CD14-positive monocyte (primary cell): Measurements from ENCODE around the gene HERC5. TPM values are rescaled to one million over a fixed set of nuclear protein-coding genes. Genes with fewer than 3 reads are reported as not detected.

ENCODE experiments used
- DNase-seq, 3 donors: peaks; one replicate each; pipeline ENCODE4 v3.0.0-alpha.2; 2011 to 2022
- H2AFZ ChIP-seq: 2 replicates; pipeline ENCODE4 v1.6.0; 2012; ENCODE audit warnings: mild to moderate bottlenecking, low read depth, low read length, inconsistent platforms; ENCODE audit not compliant: insufficient read depth, poor library complexity, severe bottlenecking
- H3K27ac ChIP-seq, 2 donors: 1 replicate in 1 of 2; 2 replicates in 1 of 2; pipeline ENCODE4 v1.5.1; 2012 to 2013; ENCODE audit warnings: low read length in 2 of 2, control low read depth in 1 of 2, inconsistent platforms in 1 of 2, low read depth in 1 of 2, mild to moderate bottlenecking in 1 of 2
- H3K27me3 ChIP-seq, 2 donors: one replicate each; pipeline versions ENCODE4 v1.6.0 to v1.6.1; 2011 to 2013; ENCODE audit warnings: low read length in 2 of 2; ENCODE audit not compliant: control insufficient read depth in 2 of 2, insufficient read depth in 2 of 2
- H3K36me3 ChIP-seq, 2 donors: replicated peaks in 1 of 2; 1 replicate in 1 of 2; 2 replicates in 1 of 2; pipeline versions ENCODE4 v1.5.1 to v1.6.1; 2012 to 2013; ENCODE audit warnings: low read length in 2 of 2, control low read depth in 1 of 2, inconsistent platforms in 1 of 2, mild to moderate bottlenecking in 1 of 2; ENCODE audit not compliant: insufficient read depth in 2 of 2, control insufficient read depth in 1 of 2
- H3K4me1 ChIP-seq, 2 donors: 1 replicate in 1 of 2; 2 replicates in 1 of 2; pipeline versions ENCODE4 v1.5.1 to v1.6.1; 2012 to 2013; ENCODE audit warnings: low read length in 2 of 2, control low read depth in 1 of 2, inconsistent platforms in 1 of 2, mild to moderate bottlenecking in 1 of 2, moderate library complexity in 1 of 2; ENCODE audit not compliant: insufficient read depth in 2 of 2, control insufficient read depth in 1 of 2
- H3K4me2 ChIP-seq: replicated peaks from 2 replicates; pipeline ENCODE3; 2012; ENCODE audit warnings: low read length, moderate library complexity, mild to moderate bottlenecking; ENCODE audit not compliant: poor library complexity, severe bottlenecking; ENCODE audit errors: extremely low read depth
- H3K4me3 ChIP-seq, 3 experiments: fragments of 200-600 bp in 1 of 3; sonication (generic) in 1 of 3; replicated peaks in 1 of 3; 1 replicate in 2 of 3; 2 replicates in 1 of 3; pipeline ENCODE4 v1.5.1; 2011 to 2013; ENCODE audit warnings: low read length in 3 of 3, mild to moderate bottlenecking in 3 of 3, control low read depth in 2 of 3, low read depth in 2 of 3, inconsistent platforms in 1 of 3, moderate library complexity in 1 of 3
- H3K79me2 ChIP-seq: 2 replicates; pipeline ENCODE4 v1.6.0; 2012; ENCODE audit warnings: mild to moderate bottlenecking, control low read depth, inconsistent platforms, low read length, moderate library complexity; ENCODE audit not compliant: insufficient read depth
- H3K9ac ChIP-seq: 2 replicates; pipeline ENCODE4 v1.6.0; 2017; ENCODE audit warnings: low read length, mild to moderate bottlenecking; ENCODE audit not compliant: insufficient read depth, poor library complexity, severe bottlenecking
- H3K9me3 ChIP-seq, 2 donors: replicated peaks in 1 of 2; 1 replicate in 1 of 2; 2 replicates in 1 of 2; pipeline versions ENCODE4 v1.5.1 to v1.6.1; 2012 to 2013; ENCODE audit warnings: low read length in 2 of 2, control low read depth in 1 of 2; ENCODE audit not compliant: control insufficient read depth in 1 of 2, insufficient read depth in 1 of 2
- H4K20me1 ChIP-seq: 2 replicates; pipeline ENCODE4 v1.6.0; 2012; ENCODE audit warnings: mild to moderate bottlenecking, low read length, control low read depth, moderate library complexity; ENCODE audit not compliant: insufficient read depth
- H3K27ac Mint-ChIP-seq, 7 donors: one replicate each; pipeline ENCODE4 v1.8.0; 2020; ENCODE audit warnings: mild to moderate bottlenecking in 7 of 7, mixed read lengths in 7 of 7, moderate library complexity in 6 of 7, inconsistent platforms in 2 of 7
- H3K27me3 Mint-ChIP-seq, 3 donors: one replicate each; pipeline ENCODE4 v1.8.0; 2021 to 2022; ENCODE audit warnings: low read depth in 3 of 3, mild to moderate bottlenecking in 3 of 3, mixed read lengths in 3 of 3, moderate library complexity in 3 of 3, inconsistent platforms in 1 of 3
- H3K36me3 Mint-ChIP-seq, 2 donors: one replicate each; pipeline ENCODE4 v1.8.0; 2020; ENCODE audit warnings: mixed read lengths in 2 of 2, inconsistent platforms in 1 of 2, mild to moderate bottlenecking in 1 of 2
- H3K4me1 Mint-ChIP-seq: one replicate; pipeline ENCODE4 v1.8.0; 2020; ENCODE audit warnings: mild to moderate bottlenecking, mixed read lengths
- H3K4me3 Mint-ChIP-seq, 2 donors: one replicate each; pipeline ENCODE4 v1.8.0; 2020; ENCODE audit warnings: mild to moderate bottlenecking in 2 of 2, mixed read lengths in 2 of 2, moderate library complexity in 1 of 2
- H3K9me3 Mint-ChIP-seq, 7 donors: one replicate each; pipeline ENCODE4 v1.8.0; 2020 to 2022; ENCODE audit warnings: mixed read lengths in 7 of 7, mild to moderate bottlenecking in 6 of 7, moderate library complexity in 6 of 7, inconsistent platforms in 2 of 7
- CTCF ChIP-seq: fragments of 200-600 bp; IDR thresholded peaks from one replicate; pipeline ENCODE4 v1.8.0; 2022; ENCODE audit warnings: antibody characterized with exemption, mild to moderate bottlenecking
- WGBS: methylation state at CpG from one replicate; pipeline ENCODE4 v1.1.5; 2013; ENCODE audit warnings: missing lambda C conversion rate; ENCODE audit not compliant: insufficient coverage; 5-methylcytosine and 5-hydroxymethylcytosine counted together
- intact Hi-C, 2 donors: fragments of 100-400 bp; cut with micrococcal nuclease; formaldehyde crosslinking; loops; one replicate each; pipeline versions ENCODE4 v1.15.0 to v1.15.1; 2023
- polyA plus RNA-seq, 3 donors: library from polyadenylated mRNA; depleted of rRNA in 1 of 3; unstranded in 2 of 3; stranded (reverse) in 1 of 3; fragments of 300-500 nt in 2 of 3; fragments of >200 nt in 1 of 3; fragmentation: Illumina TruSeq in 2 of 3; gene quantifications; 1 replicate in 2 of 3; 2 replicates in 1 of 3; pipeline ENCODE4 v1.2.3, GENCODE V29; 2012 to 2021

The HERC5 gene
- polyA plus RNA-seq, 3 donors: 2.9 to 10.4 (median 8.1) TPM

DNA sequence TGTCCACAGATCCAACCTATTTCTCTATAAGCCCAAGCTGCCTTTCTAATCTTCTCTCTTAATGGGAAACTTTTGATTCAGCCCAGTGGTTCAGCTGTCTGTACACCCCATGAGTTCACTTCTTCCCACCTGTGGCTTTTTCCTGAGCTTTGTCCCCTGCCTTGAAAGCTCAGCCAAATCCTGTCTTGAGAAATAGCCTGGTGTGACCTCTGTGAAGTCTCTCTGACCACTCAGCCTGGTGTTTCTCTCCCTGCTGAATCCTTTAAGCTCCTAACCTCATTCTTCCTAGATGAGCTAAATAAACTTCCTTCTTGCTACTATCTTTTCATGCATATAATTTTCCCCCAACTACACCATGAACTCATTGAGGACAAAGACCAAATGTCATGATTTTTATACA is 15.2 kb upstream of the HERC5 start:
- intact Hi-C loops: no loop called here
- no peak for DNase-seq
- no peak overlapping the region for H3K4me3 ChIP-seq
- no peak overlapping the region for H3K4me3 Mint-ChIP-seq
- peaks cover 3 to 12% (median 7%) of the 10 kb centered on the region in 7 donors for H3K9me3 Mint-ChIP-seq
- no peaks in the 10 kb centered on the region for H4K20me1 ChIP-seq
- no peak overlapping the region for H3K27ac ChIP-seq
- no peaks in the 10 kb centered on the region for H3K9me3 ChIP-seq
- no peaks in the 10 kb centered on the region for H3K27me3 Mint-ChIP-seq
- H3K4me1 Mint-ChIP-seq: no peaks in the 10 kb centered on the region
- H3K27me3 ChIP-seq: no peaks in the 10 kb centered on the region
- peaks cover 23 to 26% of the 10 kb centered on the region in 2 donors for H3K36me3 Mint-ChIP-seq
- no peak overlapping the region for H2AFZ ChIP-seq
- H3K4me1 ChIP-seq: no peaks in the 10 kb centered on the region
- no peak for TF ChIP-seq CTCF
- no peak overlapping the region for H3K4me2 ChIP-seq
- H3K79me2 ChIP-seq: no peaks in the 10 kb centered on the region
- H3K36me3 ChIP-seq: peaks cover 4 to 26% of the 10 kb centered on the region in 2 donors
- H3K27ac Mint-ChIP-seq: no peak overlapping the region
- H3K9ac ChIP-seq: no peak overlapping the region

DNA sequence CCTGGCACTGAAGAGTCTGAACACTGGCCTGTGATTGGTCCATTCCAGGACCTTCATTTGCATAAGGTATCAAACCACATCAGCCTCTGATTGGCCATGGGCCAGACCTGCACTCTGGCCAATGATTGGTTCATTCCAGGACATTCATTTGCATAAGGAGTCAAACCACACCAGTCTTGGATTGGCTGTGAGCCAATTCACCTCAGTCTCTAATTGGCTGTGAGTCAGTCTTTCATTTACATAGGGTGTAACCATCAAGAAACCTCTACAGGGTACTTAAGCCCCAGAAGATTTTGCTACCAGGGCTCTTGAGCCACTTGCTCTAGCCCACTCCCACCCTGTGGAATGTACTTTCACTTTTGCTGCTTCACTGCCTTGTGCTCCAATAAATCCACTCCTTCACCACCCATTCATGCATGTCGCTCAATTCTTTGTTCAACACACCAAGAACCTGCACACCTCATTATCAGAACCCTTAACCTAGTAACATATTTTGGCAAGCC is 14.2 kb upstream of the HERC5 start:
- Mint-ChIP-seq H3K27ac (peak overlapping the region in 1 of 7 donors; percentile 16), H3K27me3 (no peaks in the 10 kb centered on the region), H3K4me3 (no peak overlapping the region), H3K9me3 (peaks cover 3 to 12% (median 7%) of the 10 kb centered on the region in 7 donors), H3K4me1 (no peaks in the 10 kb centered on the region), H3K36me3 (peaks cover 23 to 26% of the 10 kb centered on the region in 2 donors)
- no peak overlapping the region for H3K4me2 ChIP-seq
- H4K20me1 ChIP-seq: no peaks in the 10 kb centered on the region
- H3K4me3 ChIP-seq: no peak overlapping the region
- H3K27ac ChIP-seq: no peak overlapping the region
- no peak for DNase-seq
- H2AFZ ChIP-seq: no peak overlapping the region
- H3K36me3 ChIP-seq: peaks cover 4 to 26% of the 10 kb centered on the region in 2 donors
- H3K9ac ChIP-seq: no peak overlapping the region
- intact Hi-C loops: no loop called here
- no CpG with 5 or more reads among the region's 1 CpG for WGBS
- no peak for TF ChIP-seq CTCF
- no peaks in the 10 kb centered on the region for H3K79me2 ChIP-seq
- no peaks in the 10 kb centered on the region for H3K4me1 ChIP-seq
- H3K9me3 ChIP-seq: no peaks in the 10 kb centered on the region
- H3K27me3 ChIP-seq: no peaks in the 10 kb centered on the region
